ENCODE measurements around the gene KRTAP4-5.
"Not testable (repeated sequence)": the region's sequence is repeated elsewhere in the genome, so short reads cannot be mapped to it uniquely, and the experiment has no call there.

The KRTAP4-5 gene

GRCh38 chr17:41144846-41145245 is 4.8 kb downstream of the KRTAP4-5 start:
- TF ChIP-seq, protein P1, sequence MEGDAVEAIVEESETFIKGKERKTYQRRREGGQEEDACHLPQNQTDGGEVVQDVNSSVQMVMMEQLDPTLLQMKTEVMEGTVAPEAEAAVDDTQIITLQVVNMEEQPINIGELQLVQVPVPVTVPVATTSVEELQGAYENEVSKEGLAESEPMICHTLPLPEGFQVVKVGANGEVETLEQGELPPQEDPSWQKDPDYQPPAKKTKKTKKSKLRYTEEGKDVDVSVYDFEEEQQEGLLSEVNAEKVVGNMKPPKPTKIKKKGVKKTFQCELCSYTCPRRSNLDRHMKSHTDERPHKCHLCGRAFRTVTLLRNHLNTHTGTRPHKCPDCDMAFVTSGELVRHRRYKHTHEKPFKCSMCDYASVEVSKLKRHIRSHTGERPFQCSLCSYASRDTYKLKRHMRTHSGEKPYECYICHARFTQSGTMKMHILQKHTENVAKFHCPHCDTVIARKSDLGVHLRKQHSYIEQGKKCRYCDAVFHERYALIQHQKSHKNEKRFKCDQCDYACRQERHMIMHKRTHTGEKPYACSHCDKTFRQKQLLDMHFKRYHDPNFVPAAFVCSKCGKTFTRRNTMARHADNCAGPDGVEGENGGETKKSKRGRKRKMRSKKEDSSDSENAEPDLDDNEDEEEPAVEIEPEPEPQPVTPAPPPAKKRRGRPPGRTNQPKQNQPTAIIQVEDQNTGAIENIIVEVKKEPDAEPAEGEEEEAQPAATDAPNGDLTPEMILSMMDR (conservative IDR thresholded peaks at IDR 0.05), result no peak
- no peak overlapping the region for H3K27ac ChIP-seq

GRCh38 chr17:41141361-41141760 is 8.3 kb downstream of the KRTAP4-5 start:
- TF ChIP-seq, protein P1 (conservative IDR thresholded peaks at IDR 0.05), result no peak
- H3K27ac ChIP-seq, result no peak overlapping the region

- TF ChIP-seq, protein P1 (conservative IDR thresholded peaks at IDR 0.05), result no peak
These were observed 9.1 kb downstream of the KRTAP4-5 start, which contains the start of gene KRTAP4-6 for GRCh38 chr17:41140360-41141131. Gene KRTAP4-6, minus strand, starts transcription at chr17:41140544. Its CDS starts 57 bp downstream, at chr17:41140487.

GRCh38 chr17:41139865-41140264 is 9.8 kb downstream of the KRTAP4-5 start:
- not testable (repeated sequence) for H3K27ac ChIP-seq

More at GRCh38 chr17:41140360-41141131, 9.1 kb downstream of the KRTAP4-5 start, which contains the start of gene KRTAP4-6:
- no peak within 1 kb of the TSS for H3K27ac ChIP-seq

DNA sequence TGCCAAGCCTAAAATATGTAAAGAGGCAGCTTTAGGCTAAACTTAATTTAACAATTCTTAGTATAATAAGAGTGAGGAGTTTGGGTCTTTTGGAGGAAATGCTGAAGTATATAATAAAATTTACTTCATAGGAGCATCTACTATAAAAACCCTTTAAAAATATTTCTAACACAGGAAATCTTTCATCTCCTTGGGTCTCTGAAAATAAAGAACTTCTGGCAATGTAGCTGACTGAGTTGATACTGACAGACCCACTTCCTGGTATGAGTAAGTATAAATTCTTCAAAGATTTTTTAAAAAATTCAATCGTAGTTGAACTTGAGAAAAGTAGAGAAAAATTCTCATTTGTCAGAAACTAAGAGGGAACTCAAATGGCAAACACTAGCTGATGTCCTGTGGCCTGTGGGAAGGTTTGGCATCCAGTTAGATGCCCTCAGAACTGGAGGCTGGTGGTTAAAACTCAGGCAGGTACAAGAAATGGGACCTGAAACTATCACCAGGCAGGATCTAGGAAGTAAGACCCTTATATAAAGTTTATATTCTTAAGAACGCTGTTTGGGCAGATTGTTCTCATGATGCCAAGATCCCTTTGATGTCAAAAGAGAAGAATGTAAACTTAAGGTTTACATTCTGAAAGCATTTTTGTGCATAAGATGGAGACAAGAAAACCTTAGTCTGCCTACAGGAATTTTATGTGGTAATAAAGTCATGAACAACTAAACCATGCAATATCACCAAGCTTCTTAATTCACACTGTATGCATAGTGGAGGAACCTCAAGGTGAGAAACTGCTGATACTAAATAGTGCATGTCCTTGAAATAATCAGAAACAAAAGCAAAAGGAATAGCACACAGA is 15.5 kb downstream of the KRTAP4-5 start:
- H3K27ac ChIP-seq, result no peak overlapping the region
- TF ChIP-seq, protein P1 (conservative IDR thresholded peaks at IDR 0.05), result no peak

DNA sequence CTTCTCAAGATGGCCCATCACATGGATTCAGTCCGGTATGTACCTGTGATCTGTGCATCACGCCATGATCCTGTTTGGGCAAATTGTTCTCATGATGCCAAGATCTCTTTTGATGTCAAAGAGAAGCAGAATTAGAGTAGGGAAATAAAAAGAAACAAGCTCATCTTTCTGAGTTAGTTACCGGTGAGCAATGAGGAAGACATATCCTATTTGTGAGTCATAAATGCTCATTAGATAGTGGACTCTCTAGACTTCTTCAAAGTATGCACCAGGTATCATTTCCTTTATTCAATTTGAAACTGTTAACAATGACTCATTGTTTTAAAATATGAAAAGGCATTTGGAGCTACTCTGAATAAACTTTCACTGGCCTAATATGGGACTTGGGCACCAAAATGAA is 17.6 kb downstream of the KRTAP4-5 start:
- H3K27ac ChIP-seq, result no peak overlapping the region
- TF ChIP-seq, protein P1 (conservative IDR thresholded peaks at IDR 0.05), result no peak

DNA sequence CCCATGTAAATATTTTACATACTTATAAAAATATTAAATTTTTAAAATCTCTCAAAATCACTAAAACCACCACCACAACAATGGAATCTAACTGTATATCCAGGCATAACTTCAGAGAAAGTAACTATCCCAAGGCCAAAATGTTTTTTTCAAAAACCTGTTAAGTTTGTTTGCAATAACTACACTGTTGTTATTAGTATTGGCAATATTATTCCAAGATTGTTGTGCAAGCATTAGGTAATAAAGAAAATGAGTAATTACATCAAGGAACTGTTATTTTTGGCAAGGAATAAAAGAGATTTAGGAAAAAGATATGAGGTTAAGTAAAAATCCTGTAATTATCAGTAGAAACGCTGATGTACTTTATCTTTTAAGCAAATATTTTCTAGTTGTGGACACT is 22.3 kb downstream of the KRTAP4-5 start:
- TF ChIP-seq, protein P1 (conservative IDR thresholded peaks at IDR 0.05), result no peak
- no peak overlapping the region for H3K27ac ChIP-seq
